ENCODE results near the gene SSBP2.
"Not testable (repeated sequence)": the region's sequence is repeated elsewhere in the genome, so short reads cannot be mapped to it uniquely, and the experiment has no call there.

The SSBP2 gene

GRCh38 chr5:81724571-81724970 lies 26.3 kb downstream of the SSBP2 start:
- no peak for DNase-seq (ENCODE audit: insufficient read length, low spot score)
- FAIRE-seq = no peak
- TF ChIP-seq, protein P1, sequence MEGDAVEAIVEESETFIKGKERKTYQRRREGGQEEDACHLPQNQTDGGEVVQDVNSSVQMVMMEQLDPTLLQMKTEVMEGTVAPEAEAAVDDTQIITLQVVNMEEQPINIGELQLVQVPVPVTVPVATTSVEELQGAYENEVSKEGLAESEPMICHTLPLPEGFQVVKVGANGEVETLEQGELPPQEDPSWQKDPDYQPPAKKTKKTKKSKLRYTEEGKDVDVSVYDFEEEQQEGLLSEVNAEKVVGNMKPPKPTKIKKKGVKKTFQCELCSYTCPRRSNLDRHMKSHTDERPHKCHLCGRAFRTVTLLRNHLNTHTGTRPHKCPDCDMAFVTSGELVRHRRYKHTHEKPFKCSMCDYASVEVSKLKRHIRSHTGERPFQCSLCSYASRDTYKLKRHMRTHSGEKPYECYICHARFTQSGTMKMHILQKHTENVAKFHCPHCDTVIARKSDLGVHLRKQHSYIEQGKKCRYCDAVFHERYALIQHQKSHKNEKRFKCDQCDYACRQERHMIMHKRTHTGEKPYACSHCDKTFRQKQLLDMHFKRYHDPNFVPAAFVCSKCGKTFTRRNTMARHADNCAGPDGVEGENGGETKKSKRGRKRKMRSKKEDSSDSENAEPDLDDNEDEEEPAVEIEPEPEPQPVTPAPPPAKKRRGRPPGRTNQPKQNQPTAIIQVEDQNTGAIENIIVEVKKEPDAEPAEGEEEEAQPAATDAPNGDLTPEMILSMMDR (IDR thresholded peaks at IDR 0.05; ENCODE audit: insufficient read depth, missing control alignments) = no peak

DNA sequence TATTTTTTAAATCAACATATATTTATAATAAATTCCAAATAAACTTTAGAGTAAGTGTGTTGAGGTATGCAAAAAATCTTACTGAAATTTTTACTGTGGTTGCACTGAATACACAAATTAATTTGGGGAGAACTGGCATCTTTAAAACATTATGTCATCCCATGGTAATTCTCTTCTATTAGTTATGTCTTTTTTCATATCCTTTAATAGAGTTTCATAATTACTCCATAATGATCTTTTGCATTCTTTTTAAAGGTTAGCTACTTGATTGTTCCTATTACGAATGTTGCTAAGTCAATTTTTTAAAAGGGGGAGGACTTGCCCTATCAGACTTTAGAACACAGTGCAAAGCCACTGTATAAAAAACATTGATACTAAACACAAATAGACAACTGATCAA lies 26.8 kb downstream of the SSBP2 start:
- DNase-seq (ENCODE audit: insufficient read length, low spot score) = no peak
- TF ChIP-seq, protein P1 (IDR thresholded peaks at IDR 0.05; ENCODE audit: insufficient read depth, missing control alignments) = no peak

GRCh38 chr5:81721049-81721448 lies 29.8 kb downstream of the SSBP2 start:
- FAIRE-seq = no peak
- TF ChIP-seq, protein P1 (IDR thresholded peaks at IDR 0.05; ENCODE audit: insufficient read depth, missing control alignments) = no peak

More for the DNA sequence above, 26.8 kb downstream of the SSBP2 start:
- FAIRE-seq = no peak

GRCh38 chr5:81719743-81720345 lies 31.1 kb downstream of the SSBP2 start:
- FAIRE-seq = no peak
- TF ChIP-seq, protein P1 (IDR thresholded peaks at IDR 0.05; ENCODE audit: insufficient read depth, missing control alignments) = no peak
- DNase-seq (ENCODE audit: insufficient read length, low spot score) = no peak

More at GRCh38 chr5:81721049-81721448, 29.8 kb downstream of the SSBP2 start:
- DNase-seq (ENCODE audit: insufficient read length, low spot score) = no peak

- DNase-seq (ENCODE audit: insufficient read length, low spot score) (no peak), FAIRE-seq (no peak)
- TF ChIP-seq, protein P1 (IDR thresholded peaks at IDR 0.05; ENCODE audit: insufficient read depth, missing control alignments) = no peak
Measured at GRCh38 chr5:81718300-81718699, 32.6 kb downstream of the SSBP2 start.

GRCh38 chr5:81717860-81718259 lies 33.0 kb downstream of the SSBP2 start:
- no peak for FAIRE-seq
- TF ChIP-seq, protein P1 (IDR thresholded peaks at IDR 0.05; ENCODE audit: insufficient read depth, missing control alignments) = no peak
- DNase-seq (ENCODE audit: insufficient read length, low spot score) = no peak

- DNase-seq (ENCODE audit: insufficient read length, low spot score) (no peak), FAIRE-seq (no peak)
- TF ChIP-seq, protein P1 (IDR thresholded peaks at IDR 0.05; ENCODE audit: insufficient read depth, missing control alignments) = no peak
Measured at GRCh38 chr5:81717226-81717625, 33.7 kb downstream of the SSBP2 start.

DNA sequence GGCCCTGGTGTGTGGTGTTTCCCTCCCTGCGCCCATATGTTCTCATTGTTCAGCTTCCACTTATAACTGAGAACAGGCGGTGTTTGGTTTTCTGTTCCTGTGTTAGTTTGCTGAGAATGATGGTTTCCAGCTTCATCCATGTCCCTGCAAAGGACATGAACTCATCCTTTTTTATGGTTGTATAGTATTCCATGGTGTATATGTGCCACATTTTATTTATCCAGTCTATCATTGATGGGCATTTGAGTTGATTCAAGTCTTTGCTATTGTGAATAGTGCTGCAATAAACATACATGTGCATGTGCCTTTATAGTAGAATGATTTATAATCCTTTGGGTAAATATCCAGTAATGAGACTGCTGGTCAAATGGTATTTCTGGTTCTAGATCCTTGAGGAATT lies 36.8 kb downstream of the SSBP2 start:
- not testable (repeated sequence) for DNase-seq (ENCODE audit: insufficient read length, low spot score); FAIRE-seq

All from D721Med (cell line).